GM12878 (cell line): Measurements from ENCODE around the gene PLA2G6. TPM values are rescaled to one million over a fixed set of nuclear protein-coding genes. Genes with fewer than 3 reads are reported as not detected.

ENCODE experiments used
- ATAC-seq: fragments of 200-7000 bp; cut with Tn5 transposase; 3 replicates; pipeline ENCODE4 v1.9.1; 2020; ENCODE audit warnings: mild to moderate bottlenecking, moderate library complexity
- BruUV-seq: library from RNA; stranded (reverse); fragments of 400-500 nt; replicated peaks from 2 replicates; lab custom pipeline; 2021; lab: Mats Ljungman, UMichigan
- CTCF ChIA-PET: fragments of 300-600 bp; sonication (Branson Sonifier 250); formaldehyde crosslinking; extraction: SDS; loops from one replicate; lab custom pipeline; 2021; ENCODE audit warnings: inconsistent platforms; lab: Yijun Ruan, JAX
- POLR2A ChIA-PET: fragments of 350-600 bp; formaldehyde crosslinking; extraction: SDS; loops from one replicate; lab custom pipeline; 2021; ENCODE audit warnings: inconsistent platforms; lab: Charles Lee
- RAD21 ChIA-PET: fragments of 300-600 bp; sonication (Branson Sonifier 250); formaldehyde crosslinking; loops from one replicate; lab custom pipeline; 2023; ENCODE audit warnings: antibody characterized with exemption; ENCODE audit not compliant: unreplicated experiment; lab: Charles Lee
- SMC1A ChIA-PET: fragments of 300-600 bp; sonication (Branson Sonifier 250); formaldehyde crosslinking; loops from one replicate; lab custom pipeline; 2023; ENCODE audit not compliant: unreplicated experiment, uncharacterized antibody; lab: Charles Lee
- DNase-seq: peaks from one replicate; pipeline ENCODE4 v3.0.0-alpha.2; 2011; ENCODE audit warnings: low read depth, low spot score
- FAIRE-seq: peaks from 3 replicates; lab custom pipeline; 2011; peaks lifted over from hg19 to GRCh38; lab: Jason Lieb, UNC
- H2AFZ ChIP-seq: 2 replicates; pipeline ENCODE4 v1.6.0; 2011; ENCODE audit warnings: low read depth, low read length, control low read depth; ENCODE audit not compliant: control insufficient read depth
- H3K27ac ChIP-seq: 2 replicates; pipeline ENCODE4 v1.5.1; 2011; ENCODE audit warnings: control low read depth; ENCODE audit not compliant: control insufficient read depth, insufficient read depth
- H3K27me3 ChIP-seq, 2 experiments: replicated peaks in 1 of 2; 2 replicates each; pipeline versions ENCODE4 v1.6.0 to v1.6.1; 2011; ENCODE audit warnings: low read length in 1 of 2; ENCODE audit not compliant: control insufficient read depth in 2 of 2, insufficient read depth in 2 of 2
- H3K36me3 ChIP-seq, 2 experiments: 2 replicates each; pipeline ENCODE4 v1.5.1; 2011; ENCODE audit warnings: low read length in 1 of 2; ENCODE audit not compliant: control insufficient read depth in 2 of 2, insufficient read depth in 2 of 2
- H3K4me1 ChIP-seq: 2 replicates; pipeline ENCODE4 v1.6.1; 2011; ENCODE audit warnings: mild to moderate bottlenecking, low read length, moderate library complexity, mixed read lengths; ENCODE audit not compliant: control insufficient read depth, insufficient read depth
- H3K4me2 ChIP-seq: 2 replicates; pipeline ENCODE4 v1.6.0; 2011; ENCODE audit warnings: control low read depth; ENCODE audit not compliant: control insufficient read depth, insufficient read depth
- H3K4me3 ChIP-seq: fragments of 200-600 bp; sonication (generic); 2 replicates; pipeline ENCODE4 v1.5.1; 2016
- H3K79me2 ChIP-seq: 2 replicates; pipeline ENCODE4 v1.6.0; 2011; ENCODE audit warnings: low read length; ENCODE audit not compliant: control insufficient read depth, insufficient read depth
- H3K9ac ChIP-seq: 2 replicates; pipeline ENCODE4 v1.8.0; 2011; ENCODE audit warnings: low read length, control low read depth, mixed read lengths; ENCODE audit not compliant: control insufficient read depth, insufficient read depth
- H3K9me3 ChIP-seq: replicated peaks from 3 replicates; pipeline ENCODE4 v1.5.1; 2011; ENCODE audit warnings: mild to moderate bottlenecking, low read length; ENCODE audit not compliant: control insufficient read depth, insufficient read depth
- H4K20me1 ChIP-seq: 2 replicates; pipeline ENCODE4 v1.6.0; 2011; ENCODE audit not compliant: control insufficient read depth, insufficient read depth
- DPF2 ChIP-seq: fragments of 450-650 bp; IDR thresholded peaks from 2 replicates; pipeline ENCODE4 v1.6.1; 2017; ENCODE audit warnings: mild to moderate bottlenecking
- EP300 ChIP-seq, 2 experiments: fragments of 150-350 bp in 1 of 2; IDR thresholded peaks; 2 replicates each; pipeline ENCODE4 v1.6.1; 2011 to 2012; ENCODE audit warnings: low read depth in 2 of 2, low read length in 2 of 2, borderline replicate concordance in 1 of 2, improper control_type of control experiment in 1 of 2, inconsistent platforms in 1 of 2; ENCODE audit not compliant: control insufficient read depth in 1 of 2
- GATAD2B ChIP-seq: fragments of 450-650 bp; conservative IDR thresholded peaks from 2 replicates; pipeline ENCODE4 v1.6.1; 2017; ENCODE audit warnings: low read depth, mild to moderate bottlenecking, moderate library complexity
- MEF2B ChIP-seq: fragments of 450-650 bp; IDR thresholded peaks from 2 replicates; pipeline ENCODE4 v1.6.1; 2018; ENCODE audit warnings: mild to moderate bottlenecking, moderate library complexity; ENCODE audit not compliant: partially characterized antibody, poor library complexity, severe bottlenecking
- POLR2A ChIP-seq: IDR thresholded peaks from 2 replicates; pipeline ENCODE4 v1.6.1; 2011; ENCODE audit warnings: low read depth, mild to moderate bottlenecking, low read length
- RUNX3 ChIP-seq: IDR thresholded peaks from 2 replicates; pipeline ENCODE4 v1.6.1; 2012; ENCODE audit warnings: low read length, inconsistent platforms
- SREBF1 ChIP-seq: IDR thresholded peaks from 2 replicates; pipeline ENCODE4 v1.6.1; 2012; ENCODE audit warnings: mild to moderate bottlenecking, low read length
- TCF12 ChIP-seq: IDR thresholded peaks from 2 replicates; pipeline ENCODE4 v1.6.1; 2011; ENCODE audit warnings: low read depth, mild to moderate bottlenecking, low read length
- WGBS: methylation state at CpG from one replicate; pipeline ENCODE4 v1.1.6; 2016; ENCODE audit warnings: low lambda C conversion rate; ENCODE audit not compliant: insufficient replicate concordance, insufficient coverage; ENCODE audit errors: missing lambda C conversion rate; 5-methylcytosine and 5-hydroxymethylcytosine counted together
- in situ Hi-C: fragments of 300-500 bp; cut with MboI; formaldehyde crosslinking; loops from 9 replicates; pipeline ENCODE4 v1.14.3; 2018; ENCODE audit warnings: mixed read lengths
- intact Hi-C: fragments of 100-400 bp; cut with micrococcal nuclease; formaldehyde crosslinking; loops from one replicate; pipeline ENCODE4 v1.14.2; 2022; ENCODE audit not compliant: unreplicated experiment
- polyA plus RNA-seq, 11 experiments: library from polyadenylated mRNA; depleted of rRNA in 4 of 11; unstranded in 6 of 11; stranded (reverse) in 5 of 11; fragments of >200 nt; fragmentation: Nextera tagmentation in 4 of 11; fragmentation: Illumina TruSeq in 1 of 11; extraction: Ambion mirVana in 4 of 11; extraction: Trizol in 1 of 11; gene quantifications; 1 replicate in 1 of 11; 2 replicates in 10 of 11; pipeline versions ENCODE4 v1.2.1 to v1.2.3, GENCODE V29; 2011 to 2016; ENCODE audit warnings: inconsistent platforms in 2 of 11, missing spikeins in 2 of 11, low read depth in 1 of 11
- total RNA-seq, 4 experiments: library from RNA; depleted of rRNA in 3 of 4; stranded (reverse); fragments of >200 nt in 3 of 4; fragmentation: Illumina TruSeq in 1 of 4; extraction: Trizol in 1 of 4; gene quantifications; 2 replicates each; pipeline versions ENCODE4 v1.2.1 to v1.2.3, GENCODE V29; 2013 to 2021
- TF ChIP-seq, protein P1 (sequence below): fragments of 450-650 bp; IDR thresholded peaks from 2 replicates; pipeline ENCODE4 v1.6.1; 2017; ENCODE audit warnings: mild to moderate bottlenecking

Gene PLA2G6
- total and polyA plus RNA-seq, 10 of the 15 experiments (the other 5 are each of a cell fraction or from before 2014, with no cell fraction given) = 0.15 to 42.2 (median 15.8) TPM

DNA sequence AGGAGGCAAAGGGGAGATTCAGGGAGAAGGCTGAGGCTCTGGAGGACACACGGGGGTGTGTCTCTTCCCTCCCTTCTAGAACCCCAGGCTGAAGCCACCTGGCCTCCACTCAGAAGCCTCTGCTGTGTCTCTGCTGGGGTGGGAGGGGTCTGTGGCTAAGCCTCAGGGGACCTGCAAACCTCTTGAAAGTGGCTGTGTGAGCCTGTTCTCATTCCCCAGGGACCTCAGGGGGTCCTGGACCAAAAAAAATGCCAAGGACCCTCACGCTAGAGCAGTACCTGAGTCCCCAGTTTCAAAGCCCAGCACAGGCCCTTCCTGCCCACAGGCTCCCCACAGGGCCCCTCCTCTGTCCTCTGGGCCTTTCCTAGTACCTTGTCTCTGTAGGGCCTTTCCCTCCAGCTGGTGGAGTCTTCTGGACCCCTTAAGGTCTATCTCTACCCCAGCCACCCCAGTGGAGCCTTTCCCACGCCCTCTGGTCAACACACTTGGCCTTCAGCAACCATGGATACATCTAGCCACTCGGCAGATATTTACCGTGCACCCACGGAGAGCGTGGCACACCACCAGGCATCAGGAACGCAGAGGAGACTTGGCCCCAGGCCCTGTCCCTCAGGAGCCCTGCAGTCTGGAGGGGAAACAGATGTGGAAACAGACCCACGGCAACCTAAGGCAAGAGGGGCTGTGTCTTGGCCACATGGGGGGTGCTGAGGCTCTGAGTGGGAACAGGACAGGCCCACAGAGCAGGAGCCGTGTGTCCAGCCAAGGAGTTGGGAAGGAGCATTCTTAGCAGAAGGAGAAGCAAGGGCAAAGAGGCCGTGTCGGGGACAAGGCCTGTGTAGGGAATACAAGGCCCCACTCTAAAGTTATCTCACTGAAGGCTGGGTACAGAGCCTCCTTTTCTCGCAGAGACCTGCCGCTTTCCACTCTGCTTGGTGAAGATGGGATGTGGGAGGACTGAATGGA lies 18.5 kb downstream of the PLA2G6 start:
- Histone ChIP-seq H3K9ac (no peak overlapping the region; the same call in 1 of the 2 replicates), H3K79me2 (no peaks in the 10 kb centered on the region; the same call in 1 of the 2 replicates), H4K20me1 (no peaks in the 10 kb centered on the region), H3K27ac (peak overlapping the region; percentile 34), H3K4me3 (no peak overlapping the region), H3K4me1 (peaks cover 20% of the 10 kb centered on the region), H3K9me3 (peaks cover 2% of the 10 kb centered on the region; the same call in 1 of the 3 replicates), H3K27me3 (no peaks in the 10 kb centered on the region), H3K36me3 (peaks cover 3 to 4% of the 10 kb centered on the region in 2 experiments; a peak in 3 of 4 replicates), H3K4me2 (peak overlapping the region; percentile 44; the same call in 1 of the 2 replicates), H2AFZ (no peak overlapping the region)
- TF ChIP-seq DPF2 (no peak), RUNX3 (peak; percentile 57), TCF12 (peak; percentile 24; the same call in 1 of the 2 replicates), MEF2B (peak; percentile 96), GATAD2B (0 out of 2 replicates have a peak, but pooled peaks have one; percentile 33), EP300 (IDR thresholded peaks at IDR 0.05; ENCODE audit: borderline replicate concordance in 1 of 2, control insufficient read depth in 1 of 2, low read depth in 2 of 2, low read length in 2 of 2) (0 out of 4 replicates have a peak, but pooled peaks of 1 of the 2 experiments have one; percentile 20), POLR2A (no peak), SREBF1 (no peak)
- TF ChIP-seq, protein P1, sequence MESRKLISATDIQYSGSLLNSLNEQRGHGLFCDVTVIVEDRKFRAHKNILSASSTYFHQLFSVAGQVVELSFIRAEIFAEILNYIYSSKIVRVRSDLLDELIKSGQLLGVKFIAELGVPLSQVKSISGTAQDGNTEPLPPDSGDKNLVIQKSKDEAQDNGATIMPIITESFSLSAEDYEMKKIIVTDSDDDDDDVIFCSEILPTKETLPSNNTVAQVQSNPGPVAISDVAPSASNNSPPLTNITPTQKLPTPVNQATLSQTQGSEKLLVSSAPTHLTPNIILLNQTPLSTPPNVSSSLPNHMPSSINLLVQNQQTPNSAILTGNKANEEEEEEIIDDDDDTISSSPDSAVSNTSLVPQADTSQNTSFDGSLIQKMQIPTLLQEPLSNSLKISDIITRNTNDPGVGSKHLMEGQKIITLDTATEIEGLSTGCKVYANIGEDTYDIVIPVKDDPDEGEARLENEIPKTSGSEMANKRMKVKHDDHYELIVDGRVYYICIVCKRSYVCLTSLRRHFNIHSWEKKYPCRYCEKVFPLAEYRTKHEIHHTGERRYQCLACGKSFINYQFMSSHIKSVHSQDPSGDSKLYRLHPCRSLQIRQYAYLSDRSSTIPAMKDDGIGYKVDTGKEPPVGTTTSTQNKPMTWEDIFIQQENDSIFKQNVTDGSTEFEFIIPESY = no peak
- SMC1A ChIA-PET = interaction anchor here (1.9 kb wide), 1 partner anchor 15 kb away, joined by 6 read pairs; no protein-coding TSS in a partner anchor
- ATAC-seq (peak; percentile 75), FAIRE-seq (no peak), DNase-seq (no peak)
- no TSS peak for BruUV-seq
- in situ Hi-C loops (no loop called here), intact Hi-C loops (loop anchor here (2.0 to 5.0 kb wide), 2 partner anchors 18 to 144 kb away; partner anchors contain the start of gene PLA2G6)
- CTCF ChIA-PET = no interaction called here
- RAD21 ChIA-PET = interaction anchor here (1.2 kb wide), 1 partner anchor 17 kb away, joined by 3 read pairs; no protein-coding TSS in a partner anchor
- WGBS = 80% methylated on average over 14 of the region's 14 CpGs
- POLR2A ChIA-PET = interaction anchor here (0.9 kb wide), 1 partner anchor 19 kb away, joined by 3 read pairs; no protein-coding TSS in a partner anchor
